Fibroblast of lung (primary cell): ENCODE measurements around the gene WDFY2.

Source experiments
- CTCF ChIP-seq, 2 donors: IDR thresholded peaks in 1 of 2; conservative IDR thresholded peaks in 1 of 2; 1 replicate in 1 of 2; 2 replicates in 1 of 2; pipeline ENCODE4 v1.5.1; 2011 to 2012; ENCODE audit warnings: low read length in 2 of 2, control low read depth in 1 of 2, inconsistent platforms in 1 of 2, low read depth in 1 of 2, mild to moderate bottlenecking in 1 of 2
- EZH2 ChIP-seq: IDR thresholded peaks from 2 replicates; pipeline ENCODE4 v1.5.1; 2012; ENCODE audit warnings: low read length, control low read depth, mild to moderate bottlenecking; ENCODE audit errors: missing control alignments

- TF ChIP-seq CTCF (conservative IDR thresholded peaks at IDR 0.05 in 1 of 2, IDR thresholded peaks at IDR 0.05 in 1 of 2; ENCODE audit: low read depth in 1 of 2, low read length in 2 of 2) (no peak), EZH2 (no peak)
Measured at GRCh38 chr13:51737609-51738008, 153.3 kb downstream of the WDFY2 start.
